HG02938 (cell line): ENCODE measurements around the gene FCGR3A.
"Not testable (repeated sequence)": the region's sequence is repeated elsewhere in the genome, so short reads cannot be mapped to it uniquely, and the experiment has no call there.

ENCODE experiments used
- ATAC-seq: cut with Tn5 transposase; IDR thresholded peaks from one replicate; pipeline ENCODE4 v1.9.1; 2021; ENCODE audit warnings: mild to moderate bottlenecking, moderate library complexity; ENCODE audit not compliant: unreplicated experiment

The FCGR3A gene

GRCh38 chr1:161557506-161558450 is 8.2 kb upstream of the FCGR3A start:
- not testable (repeated sequence) for ATAC-seq

- not testable (repeated sequence) for ATAC-seq
Observed at GRCh38 chr1:161556990-161557389, 7.4 kb upstream of the FCGR3A start.

- ATAC-seq = not testable (repeated sequence)
Observed at GRCh38 chr1:161556143-161556542, 6.5 kb upstream of the FCGR3A start.

- ATAC-seq = not testable (repeated sequence)
Observed at GRCh38 chr1:161554815-161555417, 5.3 kb upstream of the FCGR3A start.

- not testable (repeated sequence) for ATAC-seq
Observed at GRCh38 chr1:161554340-161554739, 4.7 kb upstream of the FCGR3A start.

GRCh38 chr1:161553631-161554030 is 4.0 kb upstream of the FCGR3A start:
- not testable (repeated sequence) for ATAC-seq

- ATAC-seq = not testable (repeated sequence)
Observed at GRCh38 chr1:161550942-161551341, 1.3 kb upstream of the FCGR3A start.

GRCh38 chr1:161548749-161549406 is 740 bp downstream of the FCGR3A start:
- not testable (repeated sequence) for ATAC-seq

- ATAC-seq = not testable (repeated sequence)
Observed at GRCh38 chr1:161547995-161548741, 1.4 kb downstream of the FCGR3A start.

GRCh38 chr1:161545005-161545731 is 4.5 kb downstream of the FCGR3A start:
- not testable (repeated sequence) for ATAC-seq

- not testable (repeated sequence) for ATAC-seq
Observed at GRCh38 chr1:161543125-161543524, 6.5 kb downstream of the FCGR3A start.

GRCh38 chr1:161542091-161542559 is 7.5 kb downstream of the FCGR3A start:
- peak; percentile 61 for ATAC-seq

- ATAC-seq = peak; percentile 27
Observed at GRCh38 chr1:161540570-161540960, 9.1 kb downstream of the FCGR3A start.

- peak; percentile 53 for ATAC-seq
Observed at GRCh38 chr1:161539731-161540569, 9.7 kb downstream of the FCGR3A start.

- ATAC-seq = not testable (repeated sequence)
Observed at GRCh38 chr1:161538925-161539479, 10.6 kb downstream of the FCGR3A start.

GRCh38 chr1:161537068-161537669 is 12.4 kb downstream of the FCGR3A start:
- ATAC-seq = not testable (repeated sequence)

GRCh38 chr1:161532644-161533567 is 16.7 kb downstream of the FCGR3A start:
- ATAC-seq = not testable (repeated sequence)
